ENCODE results near the gene MFAP3L.
"Not testable (repeated sequence)": the region's sequence is repeated elsewhere in the genome, so short reads cannot be mapped to it uniquely, and the experiment has no call there.

Gene MFAP3L

DNA sequence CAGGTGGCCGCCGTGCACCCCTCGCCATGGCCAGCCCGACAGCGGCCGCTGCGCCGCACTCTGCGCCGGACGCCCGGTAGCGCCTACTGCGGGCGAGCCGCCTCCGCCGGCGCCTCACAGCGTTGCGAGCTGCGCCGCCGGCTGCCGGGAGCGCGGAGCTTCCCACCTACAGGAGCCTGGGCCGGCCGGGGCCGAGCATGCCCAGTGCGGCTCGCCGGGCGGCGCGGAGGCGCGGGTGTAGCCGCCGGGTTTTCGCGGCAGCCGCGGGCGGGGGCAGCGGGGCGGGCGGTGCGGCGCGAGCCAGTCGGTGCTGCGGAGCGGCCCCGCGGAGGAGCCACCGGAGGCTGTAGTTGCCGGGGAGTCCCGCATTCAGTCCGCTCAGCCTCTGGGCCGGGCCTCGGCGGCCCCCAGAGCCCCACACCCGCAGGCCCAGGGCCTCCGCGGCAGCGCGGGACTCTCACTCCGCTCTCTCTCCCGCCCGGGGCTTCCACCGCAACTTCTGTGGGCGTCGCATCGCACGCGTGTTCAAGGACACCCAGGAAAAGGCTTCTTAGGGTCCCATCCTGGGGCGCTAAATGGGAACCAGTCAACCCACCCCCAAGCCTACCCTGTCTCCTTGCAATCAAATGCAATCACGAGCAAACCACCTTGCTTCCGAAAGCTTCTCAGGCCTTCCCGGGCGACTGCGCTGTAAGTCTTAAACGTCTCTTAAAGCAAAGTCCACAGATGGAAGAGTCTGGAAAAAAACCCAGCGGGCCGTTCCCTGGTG, at the start of gene MFAP3L:
MFAP3L (minus strand) TSS at position 143 of the 769 bp plus-strand sequence. CDS start 20,518 bp downstream, outside the sequence.
- peak; percentile 75 for DNase-seq

DNA sequence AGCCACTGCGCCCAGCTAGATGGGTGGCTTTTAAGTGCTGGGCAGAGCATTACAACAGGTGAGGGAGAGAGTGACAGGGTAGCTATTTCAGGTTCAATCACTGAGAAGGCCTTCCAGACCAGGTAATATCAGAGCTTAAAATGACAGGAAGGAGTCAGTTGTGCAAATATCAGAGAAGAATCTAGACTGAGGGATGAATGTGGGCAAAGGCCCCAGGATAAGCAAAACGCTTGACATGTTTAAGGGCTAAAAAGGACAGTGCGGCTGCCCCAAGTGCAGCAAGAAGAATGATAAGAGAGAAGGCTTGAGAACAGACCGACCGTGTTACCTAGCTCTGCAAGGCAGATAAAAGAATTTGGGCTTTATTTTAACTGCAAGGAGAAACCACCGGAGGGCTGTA, 45.0 kb upstream of the MFAP3L start:
- DNase-seq: no peak

DNA sequence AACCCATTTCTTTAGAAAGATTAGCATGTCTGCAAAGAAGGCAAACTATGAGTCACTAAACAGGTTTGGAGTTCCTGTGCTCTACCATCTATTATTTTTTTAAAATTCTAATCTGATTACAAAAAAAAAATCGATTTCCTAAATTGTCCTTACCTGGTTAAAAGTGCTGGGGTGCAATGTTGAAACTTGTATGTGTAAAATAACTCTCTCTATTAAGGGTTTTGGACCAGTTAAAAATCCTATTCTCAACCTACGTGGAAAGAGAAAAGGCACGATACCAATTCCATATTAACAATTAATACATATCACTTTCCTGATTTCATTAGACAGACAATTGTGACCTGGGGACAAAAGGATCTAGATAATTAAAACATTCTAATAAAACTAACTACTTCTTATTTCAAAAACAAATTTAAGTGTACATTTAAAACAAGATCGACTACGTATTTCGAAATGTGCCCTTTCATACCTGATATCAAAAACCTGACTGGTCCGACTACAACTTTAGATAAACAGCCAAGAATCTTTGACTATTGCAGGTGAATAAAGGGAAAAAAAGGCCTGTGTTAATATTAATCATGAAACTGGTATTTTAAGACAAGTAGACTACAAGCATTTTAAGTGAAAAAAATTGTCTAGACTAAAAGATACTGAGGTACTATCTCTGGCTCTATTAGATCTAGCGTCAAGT, 42.4 kb upstream of the MFAP3L start:
- no peak for DNase-seq

DNA sequence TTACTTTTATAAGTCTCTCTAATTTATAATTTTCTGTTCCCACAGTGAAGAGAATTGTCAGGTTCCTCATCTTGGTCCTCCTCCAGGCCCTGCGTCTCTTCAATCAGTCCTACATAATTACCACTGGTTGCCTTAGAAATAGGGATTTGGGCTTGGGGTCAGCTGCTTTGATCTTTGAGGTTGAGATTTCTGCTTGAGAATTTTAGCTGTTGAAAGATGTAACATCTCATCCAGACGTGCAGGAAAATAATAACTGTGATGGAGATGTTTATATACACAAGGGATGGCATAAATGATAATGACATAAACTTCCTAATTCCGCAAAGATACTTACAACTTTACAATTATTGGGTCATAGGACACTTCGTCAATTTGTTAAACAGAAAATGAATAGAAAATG, 33.2 kb upstream of the MFAP3L start:
- DNase-seq: no peak

DNA sequence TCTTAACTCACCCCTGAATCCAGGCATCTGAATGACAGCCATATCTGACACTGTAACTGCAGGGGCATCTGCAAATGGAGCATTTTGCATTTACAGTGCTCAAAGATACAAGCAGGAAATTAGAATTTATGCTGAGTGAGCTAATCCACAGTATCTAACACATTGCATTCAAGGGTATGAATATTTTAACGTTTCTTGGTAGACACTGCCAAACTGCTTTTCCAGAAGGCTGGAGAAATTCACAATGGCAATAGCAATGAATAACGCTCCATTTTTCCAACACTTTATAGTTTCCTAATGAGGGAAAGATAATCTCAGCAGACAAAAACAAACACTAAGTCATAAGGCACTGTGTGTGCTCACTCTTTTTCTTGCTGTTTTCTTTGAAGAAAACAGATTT, 32.6 kb upstream of the MFAP3L start:
- no peak for DNase-seq

DNA sequence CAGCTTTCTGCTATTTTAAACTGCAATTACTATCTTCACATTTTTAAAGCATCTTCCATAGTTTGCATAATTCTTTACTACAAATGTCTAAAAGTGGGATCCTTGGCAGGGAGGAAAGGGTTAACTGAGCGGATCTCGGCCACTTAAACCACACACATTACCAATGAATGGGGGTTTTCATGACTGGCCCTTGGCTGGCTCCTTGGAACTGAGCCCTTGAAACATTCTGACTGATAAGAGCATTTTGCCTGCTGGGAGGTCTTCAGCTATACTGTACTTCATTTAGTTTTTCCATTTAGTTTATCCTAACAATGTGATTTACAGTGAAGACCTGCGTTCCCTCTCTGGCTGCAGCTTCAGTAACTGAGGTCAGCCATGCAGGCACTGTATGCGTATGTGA, 31.7 kb upstream of the MFAP3L start:
- no peak for DNase-seq

DNA sequence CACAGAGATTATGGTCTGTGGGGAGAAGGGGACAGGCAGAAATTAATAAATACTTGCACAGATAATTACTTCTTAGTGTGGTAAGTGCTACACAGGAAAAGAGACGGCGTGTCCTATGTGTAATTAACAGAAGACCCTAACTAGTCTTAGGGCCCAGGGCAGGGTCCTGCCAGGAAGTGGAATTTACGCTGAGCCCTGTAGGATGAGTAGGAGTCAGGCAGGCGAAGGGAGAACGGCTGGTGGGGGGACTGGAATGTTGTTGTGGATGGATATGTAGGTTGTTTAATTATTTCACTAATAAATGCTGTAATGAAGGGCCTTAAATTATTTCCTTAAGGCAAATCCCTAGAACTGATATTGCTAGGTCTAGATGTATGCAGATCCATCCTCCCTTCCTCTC, 26.7 kb upstream of the MFAP3L start:
- DNase-seq: no peak

DNA sequence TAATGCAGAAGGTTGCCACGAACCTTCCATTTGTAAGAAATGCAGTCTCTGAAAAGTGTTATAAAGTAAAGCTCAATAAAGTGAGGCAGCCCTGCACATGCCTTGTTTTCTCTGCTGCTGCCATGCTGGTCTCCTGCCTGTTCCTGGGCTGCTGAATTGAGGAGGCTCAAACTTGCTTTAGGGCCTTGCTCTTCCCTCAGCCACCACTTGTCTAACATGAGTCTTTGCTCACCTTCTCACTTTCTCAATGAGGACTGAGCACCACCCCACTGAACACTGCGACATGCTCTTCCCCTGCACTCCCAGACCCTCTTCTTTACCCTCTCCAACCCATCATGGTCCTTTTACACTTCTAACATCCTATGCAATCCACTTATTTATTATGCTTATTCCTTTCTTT, 25.2 kb upstream of the MFAP3L start:
- DNase-seq: no peak

DNA sequence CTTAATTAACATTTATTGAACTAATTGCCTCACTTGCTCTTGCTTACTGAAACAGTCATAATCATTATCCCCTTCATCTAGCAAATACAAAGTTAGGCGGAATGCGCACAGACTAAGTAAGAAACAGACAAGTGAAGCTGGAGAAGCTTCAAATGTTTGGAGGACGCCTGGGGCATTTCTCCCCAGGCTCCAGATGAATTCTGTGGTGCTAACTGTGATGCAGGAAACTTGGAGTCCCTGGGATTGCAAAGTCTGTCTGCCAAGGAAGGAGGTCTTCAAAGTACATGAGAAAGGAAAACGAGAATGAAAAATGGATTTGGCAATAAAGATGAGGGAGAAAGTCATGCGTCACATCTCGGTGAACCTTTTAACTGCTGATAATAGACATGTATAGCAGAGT, 23.6 kb upstream of the MFAP3L start:
- no peak for DNase-seq

DNA sequence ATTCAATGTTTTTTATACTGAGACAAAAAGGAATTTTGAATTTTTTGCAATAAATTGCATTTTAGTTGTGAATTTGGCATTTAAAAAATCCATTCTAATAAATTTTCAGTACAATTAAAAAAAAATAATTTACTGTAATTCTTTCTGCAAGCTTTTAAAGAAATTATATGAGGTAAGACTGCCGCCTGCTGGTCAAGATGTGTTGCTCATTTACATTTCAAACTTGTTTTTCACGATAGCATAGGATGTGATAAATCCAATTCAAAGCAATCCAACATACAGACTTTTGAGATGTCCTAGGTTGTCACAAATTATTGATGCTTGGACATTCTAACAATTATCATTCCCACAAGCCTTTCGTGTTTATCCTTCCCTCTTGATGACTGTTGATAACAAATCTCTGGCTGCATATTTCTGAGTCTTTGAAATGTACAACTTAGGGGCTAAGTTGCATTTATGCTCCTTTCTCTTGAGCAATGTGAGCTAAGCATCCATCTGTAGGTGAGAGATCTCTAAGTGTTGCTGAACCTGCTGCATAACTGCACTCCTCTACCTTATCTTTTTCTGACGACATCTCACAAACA, 21.7 kb upstream of the MFAP3L start:
- peak; percentile 44 for DNase-seq

DNA sequence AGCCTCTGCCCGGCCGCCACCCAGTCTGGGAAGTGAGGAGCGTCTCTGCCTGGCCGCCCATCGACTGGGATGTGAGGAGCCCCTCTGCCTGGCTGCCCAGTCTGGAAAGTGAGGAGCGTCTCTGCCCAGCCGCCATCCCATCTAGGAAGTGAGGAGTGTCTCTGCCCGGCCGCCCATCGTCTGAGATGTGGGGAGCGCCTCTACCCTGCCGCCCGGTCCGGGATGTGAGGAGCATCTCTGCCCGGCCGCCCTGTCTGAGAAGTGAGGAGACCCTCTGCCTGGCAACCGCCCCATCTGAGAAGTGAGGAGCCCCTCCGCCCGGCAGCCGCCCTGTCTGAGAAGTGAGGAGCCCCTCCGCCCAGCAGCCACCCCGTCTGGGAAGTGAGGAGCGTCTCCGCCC, 20.0 kb upstream of the MFAP3L start:
- DNase-seq: not testable (repeated sequence)

DNA sequence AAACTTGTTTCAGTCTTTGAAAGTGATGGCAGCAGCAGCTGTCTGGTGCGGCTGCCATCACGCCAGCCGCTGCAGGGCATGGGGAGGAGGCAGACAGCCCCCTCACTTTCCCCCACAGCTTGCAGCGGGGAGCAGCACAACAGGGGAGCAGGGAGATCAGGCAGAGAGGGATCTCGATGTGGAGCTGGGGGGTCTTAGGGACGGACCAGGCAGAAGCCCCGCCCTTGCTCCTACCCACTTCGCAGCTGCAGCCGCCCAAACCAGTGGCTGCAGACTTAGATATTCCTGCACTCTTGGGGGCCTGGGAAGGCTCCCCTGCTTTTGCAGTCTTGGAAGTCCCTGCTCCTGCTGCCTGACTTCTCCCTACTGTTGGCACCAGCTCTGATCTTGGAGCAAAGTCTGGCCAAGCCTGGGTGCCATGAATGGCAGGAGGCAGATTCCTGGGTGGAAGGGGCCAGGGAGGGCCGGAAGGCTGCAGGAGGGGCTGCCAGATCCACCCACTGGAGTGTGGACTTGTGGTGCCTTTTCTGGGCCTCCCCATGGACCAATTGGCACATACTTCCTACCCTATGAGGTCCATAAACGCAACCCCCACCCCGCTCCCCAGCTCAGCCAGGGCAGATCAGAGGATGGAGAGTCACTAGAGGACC, 14.0 kb upstream of the MFAP3L start:
- DNase-seq: no peak

DNA sequence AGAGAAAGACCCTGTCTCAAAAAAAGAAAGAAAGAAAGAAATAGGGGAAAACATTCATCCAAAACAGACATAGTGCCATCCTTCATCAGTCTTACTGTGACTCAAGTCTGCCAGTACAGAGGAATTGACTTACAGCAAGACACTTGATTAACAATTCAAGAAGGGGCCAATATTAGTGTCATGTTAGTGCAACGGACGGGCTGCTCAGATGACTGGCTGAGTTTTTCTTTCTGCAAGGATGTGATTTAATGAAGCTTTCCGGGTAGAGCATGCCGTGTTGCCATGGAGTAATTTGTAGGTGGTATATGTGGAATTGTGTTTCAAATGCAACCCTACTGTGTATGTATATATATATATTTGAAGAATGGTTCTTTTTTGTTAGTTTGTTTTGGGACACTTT, 12.6 kb upstream of the MFAP3L start:
- DNase-seq: no peak

DNA sequence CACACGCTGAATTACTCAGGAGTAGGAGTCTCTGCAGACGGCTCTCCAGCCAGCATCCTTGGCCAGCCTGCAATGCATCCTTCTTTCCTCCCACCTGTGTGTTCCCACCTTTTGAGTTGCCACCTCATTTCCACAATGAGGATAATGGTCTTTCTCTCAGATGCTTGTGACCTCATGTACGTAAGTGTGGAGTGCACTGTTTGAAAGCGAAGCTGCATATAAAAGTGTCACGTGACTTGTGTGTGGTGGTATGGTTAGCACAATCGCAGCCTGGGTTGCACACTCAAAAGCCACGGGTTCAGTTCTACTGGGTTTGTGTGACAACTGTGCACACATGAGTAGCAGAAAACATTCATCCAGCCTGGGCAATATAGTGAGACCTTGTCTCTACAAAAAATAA, 12.0 kb upstream of the MFAP3L start:
- DNase-seq: no peak

DNA sequence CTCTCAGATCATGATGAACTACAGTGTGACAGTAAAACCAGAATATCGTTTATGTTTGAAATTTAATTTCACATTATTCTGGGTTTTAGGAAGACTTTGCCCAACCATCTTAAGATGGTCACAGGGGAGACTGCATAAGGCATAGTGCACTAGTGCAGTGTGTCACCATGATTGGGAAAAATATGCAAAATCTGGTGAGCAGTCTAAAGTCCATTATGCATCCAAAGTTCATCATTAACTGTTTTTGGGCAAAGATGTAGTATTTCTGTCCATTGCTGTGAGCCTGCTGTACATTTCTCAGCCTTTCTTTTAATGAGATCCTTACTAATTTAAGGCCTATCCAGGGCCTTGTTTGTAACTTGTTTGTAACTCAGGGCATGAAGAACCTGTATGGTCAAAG, 11.3 kb upstream of the MFAP3L start:
- no peak for DNase-seq

DNA sequence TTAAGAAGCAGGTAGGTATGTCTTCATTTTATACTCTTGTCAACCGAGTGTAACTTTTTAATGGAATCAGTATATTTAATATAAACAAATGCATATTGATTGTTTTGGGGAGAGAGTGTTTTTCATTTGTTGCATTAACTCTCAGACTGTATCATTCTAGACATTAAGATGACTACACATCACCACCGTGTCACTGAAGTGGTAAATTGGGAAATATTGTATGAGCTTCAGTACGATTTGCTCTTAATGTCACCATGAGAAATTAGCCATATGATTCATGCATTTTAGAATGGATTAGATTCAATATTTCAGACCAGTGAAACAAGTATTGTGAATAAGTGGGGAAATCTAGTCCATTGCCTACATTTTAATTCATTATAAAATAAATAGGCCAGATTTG, 9.7 kb upstream of the MFAP3L start:
- DNase-seq: no peak

DNA sequence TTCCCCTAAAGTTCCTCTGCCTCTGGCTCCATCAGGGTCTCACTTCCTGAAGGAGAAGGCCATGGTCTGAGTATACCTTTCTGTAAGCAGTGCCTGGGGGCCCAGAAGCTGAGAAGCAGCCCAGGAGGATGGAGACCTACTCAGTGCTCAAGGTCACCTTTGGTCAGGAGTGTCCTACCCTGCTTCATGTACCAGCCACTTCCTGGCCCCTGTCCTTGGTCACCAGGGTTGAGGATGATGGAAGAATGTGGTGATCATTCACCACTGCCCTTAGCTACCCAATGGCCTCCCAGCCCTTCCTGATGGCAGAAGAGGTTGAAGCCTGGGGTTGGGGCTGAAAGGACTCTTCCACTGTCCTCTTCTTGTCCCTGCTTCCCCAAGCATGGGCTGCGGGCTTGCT, 9.0 kb upstream of the MFAP3L start:
- no peak for DNase-seq

DNA sequence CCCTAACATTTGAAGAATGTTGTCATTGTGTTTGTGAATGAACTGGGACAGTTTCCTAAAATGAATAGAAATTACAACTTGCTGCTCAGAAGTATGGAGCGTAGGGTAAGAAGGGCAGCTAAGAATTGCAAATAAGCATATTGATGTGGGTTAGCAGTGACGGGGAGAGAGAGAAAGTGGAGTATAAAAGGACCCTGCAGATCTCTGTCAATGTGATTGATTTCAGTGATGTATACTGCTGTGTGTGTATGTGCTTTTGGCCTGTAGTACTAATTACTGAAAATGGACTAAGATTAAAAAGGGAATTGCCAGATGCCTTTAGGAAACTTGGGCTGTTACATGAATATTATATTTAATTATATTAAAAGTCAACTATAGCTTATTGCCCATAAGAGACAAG, 7.8 kb upstream of the MFAP3L start:
- no peak for DNase-seq

DNA sequence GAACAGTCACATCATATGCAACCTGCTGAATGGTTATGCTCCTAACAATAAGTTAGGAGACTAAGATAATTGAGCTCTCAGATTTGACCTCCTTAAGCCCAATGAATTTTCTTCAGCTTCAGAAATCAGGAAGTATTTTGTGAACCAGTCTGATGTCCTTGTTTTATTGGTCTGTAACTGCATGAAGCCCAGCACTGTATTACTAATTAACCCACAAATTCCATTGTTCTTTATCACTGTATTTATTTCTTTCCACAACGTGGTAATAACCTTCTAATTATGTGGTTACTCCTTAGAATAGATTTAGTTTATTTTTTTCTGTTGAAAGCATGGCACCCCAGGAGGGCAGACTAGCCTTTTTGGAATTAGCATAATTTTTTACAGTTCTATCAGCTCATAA, 3.9 kb upstream of the MFAP3L start:
- no peak for DNase-seq

DNA sequence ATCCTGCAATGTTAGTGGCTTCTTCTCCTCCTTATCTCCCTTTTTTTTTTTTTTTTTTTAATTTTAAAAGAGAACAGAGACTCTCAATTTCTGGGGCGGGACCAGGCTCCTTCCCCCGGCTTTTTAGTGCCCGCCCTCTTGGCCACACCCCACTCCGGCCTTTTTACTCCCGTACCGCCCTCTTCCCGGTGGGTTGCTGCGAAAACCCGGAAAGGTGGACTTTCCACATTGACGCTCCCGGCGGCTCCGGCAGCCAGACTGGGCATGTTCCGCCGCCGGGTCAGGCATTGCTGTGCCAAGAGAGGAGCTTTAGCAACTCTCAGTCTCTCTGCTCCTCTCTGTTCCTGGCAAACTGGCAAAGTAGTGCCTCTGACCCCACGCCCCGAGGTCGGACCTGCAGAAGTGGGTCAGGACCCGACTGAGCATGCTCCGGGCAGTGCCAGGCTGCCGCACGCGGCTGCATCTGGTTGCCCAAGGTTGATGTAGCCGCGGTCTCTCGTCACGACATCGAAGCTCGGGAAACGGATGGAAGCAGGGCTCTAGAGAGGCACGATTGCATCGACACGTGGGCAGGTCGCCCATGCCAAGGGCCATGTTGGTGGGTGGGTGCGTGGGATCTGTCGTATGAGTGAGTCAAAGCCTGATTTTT, 1.1 kb upstream of the MFAP3L start:
- DNase-seq: peak; percentile 84

DNA sequence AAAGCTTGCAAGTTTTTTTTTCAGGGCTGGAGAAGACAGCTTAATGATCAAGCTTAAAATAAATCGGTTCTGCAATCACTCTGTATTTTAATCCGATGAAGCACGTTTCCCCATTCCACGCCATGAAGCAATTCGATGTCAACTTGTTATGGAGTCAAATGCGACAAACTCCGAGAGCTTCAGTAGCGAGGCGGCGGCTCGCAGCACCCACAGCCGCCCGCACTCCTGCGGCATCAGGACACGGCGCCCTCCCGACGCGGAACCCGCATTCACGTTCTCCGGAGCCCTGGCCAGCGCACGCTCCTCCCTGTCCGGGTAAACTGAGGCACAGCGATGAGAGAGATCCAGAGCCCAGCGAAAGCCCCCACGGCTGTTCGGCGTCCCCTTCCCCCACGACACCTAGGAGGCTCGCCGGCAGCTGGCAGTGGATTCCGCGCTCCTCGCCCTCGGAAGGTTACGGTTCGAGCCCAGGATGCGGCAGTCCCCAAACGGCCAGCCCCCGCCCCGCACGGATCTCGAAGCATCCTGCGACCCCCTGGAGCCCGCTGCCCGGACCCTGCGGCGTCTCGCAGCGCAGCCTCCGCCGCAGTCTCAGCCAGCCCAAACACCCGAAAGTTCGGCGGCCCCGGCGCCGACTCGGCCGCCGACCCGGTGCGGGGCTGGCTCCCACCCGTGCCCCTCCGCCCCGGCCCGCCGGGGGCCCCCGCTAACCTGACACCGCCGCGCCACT, 507 bp downstream of the MFAP3L start:
- DNase-seq: no peak

DNA sequence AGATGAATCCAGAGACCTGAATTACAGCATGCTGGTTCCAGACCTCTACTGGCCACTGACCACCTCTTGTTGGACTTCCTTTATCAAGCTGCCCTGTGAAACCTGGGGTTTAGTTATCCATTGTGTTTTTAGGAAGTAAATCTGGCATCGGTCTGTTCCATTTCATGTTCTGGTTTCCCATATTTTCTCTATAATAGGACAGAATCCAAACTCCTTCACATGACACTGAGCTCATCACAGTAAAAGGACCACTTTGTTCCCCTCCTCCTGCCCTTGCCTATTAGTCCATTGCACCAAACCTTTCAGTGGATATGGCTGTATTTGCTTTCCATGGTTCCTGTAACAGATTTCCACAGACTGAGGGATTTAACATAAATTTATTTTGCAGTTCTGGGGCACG, 4.0 kb downstream of the MFAP3L start:
- DNase-seq: no peak

DNA sequence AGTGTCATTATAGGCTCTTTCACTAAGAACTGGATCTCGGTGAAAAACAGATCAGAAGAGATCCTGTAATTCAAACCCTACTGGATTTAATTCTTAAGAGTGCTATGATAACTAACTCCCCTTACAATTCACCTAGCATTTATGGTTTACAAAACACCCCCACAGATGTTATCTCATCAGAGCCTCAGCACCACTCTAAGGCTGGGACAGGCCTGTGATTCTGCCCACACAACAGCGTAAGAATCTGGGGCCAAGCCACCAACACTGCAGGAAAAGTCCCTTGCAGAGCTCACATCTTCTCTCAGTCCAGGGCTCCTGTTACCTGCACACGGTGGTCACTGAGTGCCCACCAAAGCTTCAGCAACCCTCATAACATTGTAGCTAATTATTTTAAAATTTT, 8.9 kb downstream of the MFAP3L start:
- no peak for DNase-seq
